Keratinocyte (primary cell): ENCODE data around the gene ARPC1B.

ENCODE experiments used
- CTCF ChIP-seq, 3 experiments: IDR thresholded peaks in 1 of 3; conservative IDR thresholded peaks in 1 of 3; optimal IDR thresholded peaks in 1 of 3; 2 replicates in 2 of 3; 3 replicates in 1 of 3; pipeline versions ENCODE3 to v1.5.1; 2011; ENCODE audit warnings: low read length in 3 of 3, mild to moderate bottlenecking in 3 of 3, moderate library complexity in 2 of 3, control low read depth in 1 of 3, inconsistent platforms in 1 of 3; ENCODE audit not compliant: insufficient read depth in 2 of 3; ENCODE audit errors: extremely low read depth in 1 of 3
- EZH2 ChIP-seq: IDR thresholded peaks from one replicate; pipeline ENCODE4 v1.6.1; 2012; ENCODE audit warnings: inconsistent platforms, mild to moderate bottlenecking, low read length, moderate library complexity

- no peak for TF ChIP-seq EZH2
- TF ChIP-seq CTCF (optimal IDR thresholded peaks at IDR 0.05 in 1 of 3, IDR thresholded peaks at IDR 0.05 in 1 of 3, conservative IDR thresholded peaks at IDR 0.05 in 1 of 3; ENCODE audit: extremely low read depth in 1 of 3, insufficient read depth in 2 of 3, low read length in 3 of 3) = no peak
These were observed 45.7 kb downstream of the ARPC1B start for GRCh38 chr7:99420213-99420612.
